Mucosa of rectum (tissue), 2 donors: ENCODE data around the gene LRMDA.
"Not testable (repeated sequence)": the region's sequence is repeated elsewhere in the genome, so short reads cannot be mapped to it uniquely, and the experiment has no call there.

Source experiments
- H3K27ac ChIP-seq, 2 donors: one replicate each; pipeline ENCODE4 v1.7.0; 2013; ENCODE audit warnings: inconsistent platforms in 2 of 2, low read depth in 2 of 2, low read length in 2 of 2
- H3K27me3 ChIP-seq, 2 donors: one replicate each; pipeline ENCODE4 v1.7.0; 2013; ENCODE audit warnings: low read length in 2 of 2; ENCODE audit not compliant: control insufficient read depth in 2 of 2, insufficient read depth in 2 of 2
- H3K36me3 ChIP-seq, 2 donors: one replicate each; pipeline ENCODE4 v1.7.0; 2013; ENCODE audit warnings: low read length in 2 of 2; ENCODE audit not compliant: control insufficient read depth in 2 of 2, insufficient read depth in 2 of 2
- H3K4me1 ChIP-seq, 2 donors: one replicate each; pipeline ENCODE4 v1.7.0; 2013; ENCODE audit warnings: low read length in 2 of 2, mild to moderate bottlenecking in 1 of 2; ENCODE audit not compliant: control insufficient read depth in 2 of 2, insufficient read depth in 2 of 2
- H3K4me3 ChIP-seq, 2 donors: one replicate each; pipeline ENCODE4 v1.7.0; 2013; ENCODE audit warnings: low read length in 2 of 2
- H3K9ac ChIP-seq, 2 donors: one replicate each; pipeline ENCODE4 v1.7.0; 2013; ENCODE audit warnings: low read length in 2 of 2, low read depth in 1 of 2, mild to moderate bottlenecking in 1 of 2
- H3K9me3 ChIP-seq, 2 donors: one replicate each; pipeline ENCODE4 v1.7.0; 2013; ENCODE audit warnings: low read length in 2 of 2; ENCODE audit not compliant: control insufficient read depth in 2 of 2
- donor health status: healthy.
- donor health status: Normal muscosa, but diverticular disease.

Gene LRMDA

GRCh38 chr10:75600833-75601232 lies 169.4 kb downstream of the LRMDA start:
- H3K4me1 ChIP-seq = no peaks in the 10 kb centered on the region
- H3K27ac ChIP-seq = no peak overlapping the region
- no peak overlapping the region for H3K4me3 ChIP-seq

GRCh38 chr10:75602341-75602740 lies 170.9 kb downstream of the LRMDA start:
- H3K9me3 ChIP-seq = no peaks in the 10 kb centered on the region
- no peak overlapping the region for H3K9ac ChIP-seq
- no peak overlapping the region for H3K4me3 ChIP-seq
- no peak overlapping the region for H3K27ac ChIP-seq
- no peaks in the 10 kb centered on the region for H3K36me3 ChIP-seq
- no peaks in the 10 kb centered on the region for H3K27me3 ChIP-seq
- H3K4me1 ChIP-seq = no peaks in the 10 kb centered on the region

More at GRCh38 chr10:75600833-75601232, 169.4 kb downstream of the LRMDA start:
- Histone ChIP-seq H3K36me3 (no peaks in the 10 kb centered on the region), H3K9me3 (no peaks in the 10 kb centered on the region), H3K9ac (no peak overlapping the region), H3K27me3 (no peaks in the 10 kb centered on the region)

GRCh38 chr10:75605096-75605495 lies 173.7 kb downstream of the LRMDA start:
- Histone ChIP-seq H3K27me3 (no peaks in the 10 kb centered on the region), H3K4me1 (no peaks in the 10 kb centered on the region), H3K27ac (no peak overlapping the region)

GRCh38 chr10:75605795-75606194 lies 174.4 kb downstream of the LRMDA start:
- H3K4me1 ChIP-seq, H3K36me3 ChIP-seq, H3K27ac ChIP-seq, H3K4me3 ChIP-seq, H3K9ac ChIP-seq, H3K9me3 ChIP-seq, H3K27me3 ChIP-seq: not testable (repeated sequence)

More at GRCh38 chr10:75605096-75605495, 173.7 kb downstream of the LRMDA start:
- Histone ChIP-seq H3K4me3 (no peak overlapping the region), H3K36me3 (no peaks in the 10 kb centered on the region), H3K9me3 (no peaks in the 10 kb centered on the region), H3K9ac (no peak overlapping the region)

- Histone ChIP-seq H3K27ac (no peak overlapping the region), H3K9me3 (no peaks in the 10 kb centered on the region)
Observed at GRCh38 chr10:75606203-75606779, 174.9 kb downstream of the LRMDA start.

GRCh38 chr10:75607576-75607975 lies 176.2 kb downstream of the LRMDA start:
- Histone ChIP-seq H3K9ac (no peak overlapping the region), H3K4me1 (peaks cover 6 to 16% of the 10 kb centered on the region in 2 donors), H3K27me3 (no peaks in the 10 kb centered on the region), H3K4me3 (no peak overlapping the region), H3K36me3 (no peaks in the 10 kb centered on the region), H3K27ac (no peak overlapping the region), H3K9me3 (no peaks in the 10 kb centered on the region)

More at GRCh38 chr10:75606203-75606779, 174.9 kb downstream of the LRMDA start:
- no peaks in the 10 kb centered on the region for H3K36me3 ChIP-seq
- H3K4me1 ChIP-seq = peaks cover 3 to 7% of the 10 kb centered on the region in 2 donors
- H3K9ac ChIP-seq = no peak overlapping the region
- H3K27me3 ChIP-seq = no peaks in the 10 kb centered on the region
- H3K4me3 ChIP-seq = no peak overlapping the region

GRCh38 chr10:75610183-75610582 lies 178.8 kb downstream of the LRMDA start:
- H3K4me1 ChIP-seq = peaks cover 6 to 22% of the 10 kb centered on the region in 2 donors

GRCh38 chr10:75611172-75611992 lies 180.0 kb downstream of the LRMDA start:
- no peaks in the 10 kb centered on the region for H3K27me3 ChIP-seq
- peaks cover 6 to 22% of the 10 kb centered on the region in 2 donors for H3K4me1 ChIP-seq
- no peaks in the 10 kb centered on the region for H3K36me3 ChIP-seq
- H3K9ac ChIP-seq = no peak overlapping the region
- H3K9me3 ChIP-seq = no peaks in the 10 kb centered on the region
- peak overlapping the region; percentile 14 to 19 for H3K4me3 ChIP-seq
- peak overlapping the region; percentile 26 to 48 for H3K27ac ChIP-seq

More at GRCh38 chr10:75610183-75610582, 178.8 kb downstream of the LRMDA start:
- H3K9me3 ChIP-seq = no peaks in the 10 kb centered on the region
- H3K27me3 ChIP-seq = no peaks in the 10 kb centered on the region
- H3K4me3 ChIP-seq = no peak overlapping the region
- H3K9ac ChIP-seq = no peak overlapping the region
- no peak overlapping the region for H3K27ac ChIP-seq
- H3K36me3 ChIP-seq = no peaks in the 10 kb centered on the region

GRCh38 chr10:75611993-75612372 lies 180.6 kb downstream of the LRMDA start:
- Histone ChIP-seq H3K9ac (no peak overlapping the region), H3K4me3 (no peak overlapping the region), H3K36me3 (no peaks in the 10 kb centered on the region), H3K9me3 (no peaks in the 10 kb centered on the region), H3K4me1 (peaks cover 6 to 22% of the 10 kb centered on the region in 2 donors), H3K27ac (peak overlapping the region in 1 of 2 donors; percentile 48), H3K27me3 (no peaks in the 10 kb centered on the region)

- Histone ChIP-seq H3K36me3 (no peaks in the 10 kb centered on the region), H3K4me3 (no peak overlapping the region), H3K4me1 (peaks cover 6 to 22% of the 10 kb centered on the region in 2 donors), H3K27ac (no peak overlapping the region), H3K9me3 (no peaks in the 10 kb centered on the region), H3K27me3 (no peaks in the 10 kb centered on the region), H3K9ac (no peak overlapping the region)
Observed at GRCh38 chr10:75612904-75613684, 181.7 kb downstream of the LRMDA start.
